ENCODE data around the gene ANKAR.

- no peak for TF ChIP-seq CTCF (conservative IDR thresholded peaks at IDR 0.05; ENCODE audit: low read length)
- TF ChIP-seq EZH2phosphoT487 (IDR thresholded peaks at IDR 0.05; ENCODE audit: borderline replicate concordance, low read depth, low read length): no peak
Measured at GRCh38 chr2:189685540-189686229, 11.2 kb downstream of the ANKAR start.

Data from OCI-LY7 (cell line).